ENCODE results near the gene LSM7.

- no peak for TF ChIP-seq POLR2A (IDR thresholded peaks at IDR 0.05; ENCODE audit: low read length)
- TF ChIP-seq GATA1 (IDR thresholded peaks at IDR 0.05; ENCODE audit: low read depth, low read length): no peak
Measured at GRCh38 chr19:2276429-2276986, 51.9 kb downstream of the LSM7 start.

All from erythroblast (primary cell).